SK-N-SH (cell line): Measurements from ENCODE around the gene ABO. TPM values are rescaled to one million over a fixed set of nuclear protein-coding genes. Genes with fewer than 3 reads are reported as not detected.

Experiments
- CTCF ChIA-PET: fragments of 300-600, 350-600 bp; formaldehyde crosslinking; extraction: SDS; loops from one replicate; lab custom pipeline; 2021; lab: Yijun Ruan, JAX
- POLR2A ChIA-PET: fragments of 350-600 bp; sonication (Branson Sonifier 250); formaldehyde crosslinking; extraction: SDS; loops from one replicate; lab custom pipeline; 2020; ENCODE audit warnings: antibody characterized with exemption, inconsistent platforms; lab: Yijun Ruan, JAX
- DNase-seq: peaks from one replicate; pipeline ENCODE4 v3.0.0; 2012
- H2AFZ ChIP-seq: fragments of 200-600 bp; sonication (generic); 2 replicates; pipeline ENCODE4 v1.8.1; 2016; ENCODE audit warnings: antibody characterized with exemption, mild to moderate bottlenecking, low read depth
- H3F3A ChIP-seq: fragments of 200-600 bp; sonication (generic); replicated peaks from 2 replicates; pipeline ENCODE3; 2016; ENCODE audit warnings: antibody characterized with exemption, mild to moderate bottlenecking; ENCODE audit not compliant: insufficient read depth
- H3K27ac ChIP-seq, 2 experiments: fragments of 200-500 bp in 1 of 2; fragments of 200-600 bp in 1 of 2; sonication (Bioruptor generic) in 1 of 2; sonication (generic), shearing (Covaris generic) in 1 of 2; 2 replicates each; pipeline versions ENCODE4 v1.5.1 to v1.6.1; 2014 to 2016; ENCODE audit warnings: low read depth in 2 of 2, inconsistent platforms in 1 of 2, low read length in 1 of 2, mild to moderate bottlenecking in 1 of 2, mixed read lengths in 1 of 2
- H3K27me3 ChIP-seq: fragments of 200-600 bp; sonication (generic), shearing (Covaris generic); 2 replicates; pipeline ENCODE4 v1.6.1; 2016; ENCODE audit warnings: mixed run types; ENCODE audit not compliant: insufficient read depth
- H3K36me3 ChIP-seq, 2 experiments: fragments of 200-500 bp in 1 of 2; fragments of 200-600 bp in 1 of 2; sonication (Bioruptor generic) in 1 of 2; sonication (generic) in 1 of 2; replicated peaks in 1 of 2; 2 replicates each; pipeline versions ENCODE3 to v1.5.1; 2014 to 2016; ENCODE audit warnings: low read length in 1 of 2, mild to moderate bottlenecking in 1 of 2; ENCODE audit not compliant: insufficient read depth in 2 of 2, control insufficient read depth in 1 of 2
- H3K4me1 ChIP-seq, 2 experiments: fragments of 200-500 bp in 1 of 2; fragments of 200-600 bp in 1 of 2; sonication (Bioruptor generic) in 1 of 2; sonication (generic), shearing (Covaris generic) in 1 of 2; 2 replicates each; pipeline versions ENCODE4 v1.5.1 to v1.6.1; 2014 to 2016; ENCODE audit warnings: low read depth in 1 of 2, low read length in 1 of 2, mixed run types in 1 of 2; ENCODE audit not compliant: insufficient read depth in 2 of 2, control insufficient read depth in 1 of 2
- H3K4me2 ChIP-seq: fragments of 200-600 bp; sonication (generic), shearing (Covaris generic); 2 replicates; pipeline ENCODE4 v1.6.1; 2017; ENCODE audit warnings: mixed run types
- H3K4me3 ChIP-seq, 2 experiments: fragments of 200-500 bp in 1 of 2; fragments of 200-600 bp in 1 of 2; sonication (Bioruptor generic) in 1 of 2; sonication (generic), shearing (Covaris generic) in 1 of 2; 2 replicates each; pipeline versions ENCODE4 v1.5.1 to v1.8.1; 2014 to 2016; ENCODE audit warnings: low read depth in 2 of 2, inconsistent platforms in 1 of 2, low read length in 1 of 2, mild to moderate bottlenecking in 1 of 2, mixed read lengths in 1 of 2, moderate library complexity in 1 of 2
- H3K79me2 ChIP-seq: fragments of 200-600 bp; sonication (generic); 2 replicates; pipeline ENCODE4 v1.8.1; 2017; ENCODE audit warnings: mild to moderate bottlenecking; ENCODE audit not compliant: insufficient read depth
- H3K9ac ChIP-seq: fragments of 200-600 bp; sonication (generic); 2 replicates; pipeline ENCODE4 v1.6.1; 2017; ENCODE audit warnings: mixed run types
- H3K9me2 ChIP-seq: fragments of 200-600 bp; sonication (generic); 2 replicates; pipeline ENCODE4 v1.6.1; 2017; ENCODE audit warnings: mixed run types
- H3K9me3 ChIP-seq: fragments of 200-600 bp; sonication (generic); 2 replicates; pipeline ENCODE4 v1.6.1; 2017; ENCODE audit warnings: mixed run types, mild to moderate bottlenecking, moderate library complexity
- H4K20me1 ChIP-seq: fragments of 200-600 bp; sonication (generic); 2 replicates; pipeline ENCODE4 v1.6.1; 2017; ENCODE audit warnings: mild to moderate bottlenecking, mixed run types; ENCODE audit not compliant: insufficient read depth
- EP300 ChIP-seq, 2 experiments: IDR thresholded peaks; 2 replicates each; pipeline versions ENCODE4 v1.4.0 to v1.6.1; 2012; ENCODE audit warnings: borderline replicate concordance in 1 of 2, low read depth in 1 of 2, low read length in 1 of 2
- MAX ChIP-seq: IDR thresholded peaks from 2 replicates; pipeline ENCODE4 v1.4.0; 2012; ENCODE audit warnings: low read depth
- MEF2A ChIP-seq: IDR thresholded peaks from 2 replicates; pipeline ENCODE4 v1.4.0; 2012; ENCODE audit warnings: low read depth, borderline replicate concordance
- MXI1 ChIP-seq: IDR thresholded peaks from 2 replicates; pipeline ENCODE4 v1.6.1; 2012; ENCODE audit warnings: mild to moderate bottlenecking, low read depth, low read length, improper control_type of control experiment
- YY1 ChIP-seq: IDR thresholded peaks from 2 replicates; pipeline ENCODE4 v1.4.0; 2012; ENCODE audit warnings: low read depth, mild to moderate bottlenecking
- WGBS: methylation state at CpG from one replicate; pipeline ENCODE4 v1.1.6; 2017; ENCODE audit warnings: low lambda C conversion rate; 5-methylcytosine and 5-hydroxymethylcytosine counted together
- polyA plus RNA-seq, 3 experiments: library from polyadenylated mRNA; depleted of rRNA; stranded (reverse); fragments of >200 nt; gene quantifications; 2 replicates each; pipeline ENCODE4 v1.2.3, GENCODE V29; 2012

Gene ABO
- polyA plus RNA-seq, 1 of the 3 experiments (the other 2 are of a cell fraction): not detected

GRCh38 chr9:133261103-133261752 is 13.8 kb downstream of the ABO start:
- WGBS: 32% methylated on average over 10 of the region's 18 CpGs
- Histone ChIP-seq H3K4me3 (no peak overlapping the region), H3K4me2 (no peak overlapping the region), H3K9me3 (no peaks in the 10 kb centered on the region), H4K20me1 (no peaks in the 10 kb centered on the region)
- no peak for TF ChIP-seq EP300 (IDR thresholded peaks at IDR 0.05; ENCODE audit: borderline replicate concordance in 1 of 2, low read depth in 1 of 2, low read length in 1 of 2)
- TF ChIP-seq, all 33 proteins: peak for 0
- H3K36me3 ChIP-seq: no peaks in the 10 kb centered on the region
- H3K9me2 ChIP-seq: no peaks in the 10 kb centered on the region
- H3K4me1 ChIP-seq: no peaks in the 10 kb centered on the region; a peak in 1 of 4 replicates
- H3F3A ChIP-seq: no peaks in the 10 kb centered on the region
- peaks cover 29% of the 10 kb centered on the region for H3K27me3 ChIP-seq
- H3K79me2 ChIP-seq: no peaks in the 10 kb centered on the region
- H3K9ac ChIP-seq: no peak overlapping the region
- ChIA-PET CTCF (interaction anchor here (0.6 kb wide), 1 partner anchor 72 kb away, joined by 3 read pairs; no protein-coding TSS in a partner anchor), POLR2A (no interaction called here)
- no peak overlapping the region for H3K27ac ChIP-seq
- H2AFZ ChIP-seq: no peak overlapping the region
- no peak for DNase-seq

GRCh38 chr9:133260334-133261102 is 14.5 kb downstream of the ABO start:
- no peak overlapping the region for H3K27ac ChIP-seq
- H2AFZ ChIP-seq: no peak overlapping the region
- TF ChIP-seq MXI1 (no peak), YY1 (no peak), MAX (no peak)
- H3K4me1 ChIP-seq: no peaks in the 10 kb centered on the region; a peak in 1 of 4 replicates
- no peak overlapping the region for H3K4me2 ChIP-seq
- no peaks in the 10 kb centered on the region for H3K36me3 ChIP-seq
- H4K20me1 ChIP-seq: no peaks in the 10 kb centered on the region
- no peak overlapping the region for H3K9ac ChIP-seq
- no peaks in the 10 kb centered on the region for H3K79me2 ChIP-seq
- ChIA-PET CTCF (interaction anchor here (0.6 kb wide), 1 partner anchor 72 kb away, joined by 3 read pairs; no protein-coding TSS in a partner anchor), POLR2A (no interaction called here)
- no peak overlapping the region for H3K4me3 ChIP-seq
- H3K9me3 ChIP-seq: no peaks in the 10 kb centered on the region
- WGBS: 52% methylated on average over 9 of the region's 9 CpGs
- H3K9me2 ChIP-seq: no peaks in the 10 kb centered on the region
- H3K27me3 ChIP-seq: peaks cover 29% of the 10 kb centered on the region
- no peak for DNase-seq
- H3F3A ChIP-seq: no peaks in the 10 kb centered on the region

GRCh38 chr9:133258061-133259015 is 16.7 kb downstream of the ABO start:
- Histone ChIP-seq H3K27me3 (peaks cover 25% of the 10 kb centered on the region), H3F3A (no peaks in the 10 kb centered on the region), H2AFZ (no peak overlapping the region), H3K4me2 (no peak overlapping the region), H3K4me1 (no peaks in the 10 kb centered on the region; a peak in 1 of 4 replicates), H3K36me3 (no peaks in the 10 kb centered on the region), H3K9me3 (no peaks in the 10 kb centered on the region), H3K27ac (no peak overlapping the region), H3K4me3 (no peak overlapping the region), H3K79me2 (no peaks in the 10 kb centered on the region), H3K9ac (no peak overlapping the region), H4K20me1 (no peaks in the 10 kb centered on the region), H3K9me2 (no peaks in the 10 kb centered on the region)
- CTCF ChIA-PET: interaction anchor here (1.8 kb wide), 1 partner anchor 72 kb away, joined by 5 read pairs; no protein-coding TSS in a partner anchor
- POLR2A ChIA-PET: no interaction called here
- TF ChIP-seq MEF2A: no peak
- DNase-seq: no peak
- WGBS: 72% methylated on average over 13 of the region's 21 CpGs
